Osteoblast (primary cell): ENCODE data around the gene KCNK1. TPM values are rescaled to one million over a fixed set of nuclear protein-coding genes. Genes with fewer than 3 reads are reported as not detected.
"Not testable (repeated sequence)": the region's sequence is repeated elsewhere in the genome, so short reads cannot be mapped to it uniquely, and the experiment has no call there.

Source experiments
- DNase-seq: peaks from one replicate; pipeline ENCODE4 v3.0.0; 2011; ENCODE audit warnings: low spot score, mixed read lengths; ENCODE audit not compliant: insufficient read length; ENCODE audit errors: missing footprints
- H2AFZ ChIP-seq: 2 replicates; pipeline ENCODE4 v1.6.0; 2011; ENCODE audit warnings: mild to moderate bottlenecking, low read length
- H3K27ac ChIP-seq: 2 replicates; pipeline ENCODE4 v1.5.1; 2011; ENCODE audit warnings: mild to moderate bottlenecking, low read depth, low read length, moderate library complexity
- H3K27me3 ChIP-seq: 2 replicates; pipeline ENCODE4 v1.6.0; 2012; ENCODE audit warnings: mild to moderate bottlenecking, control low read depth, inconsistent platforms, low read length, moderate library complexity; ENCODE audit not compliant: insufficient read depth
- H3K36me3 ChIP-seq: 2 replicates; pipeline ENCODE4 v1.5.1; 2011; ENCODE audit warnings: mild to moderate bottlenecking, low read length, control low read depth, moderate library complexity; ENCODE audit not compliant: insufficient read depth
- H3K4me1 ChIP-seq: 2 replicates; pipeline ENCODE4 v1.5.1; 2011; ENCODE audit warnings: mild to moderate bottlenecking, low read length, control low read depth, moderate library complexity; ENCODE audit not compliant: insufficient read depth
- H3K4me2 ChIP-seq: 2 replicates; pipeline ENCODE4 v1.6.0; 2011; ENCODE audit warnings: mild to moderate bottlenecking, low read length; ENCODE audit not compliant: insufficient read depth
- H3K4me3 ChIP-seq: fragments of 200-600 bp; sonication (generic); 3 replicates; pipeline ENCODE4 v1.5.1; 2012; ENCODE audit warnings: mild to moderate bottlenecking, low read length, inconsistent platforms; ENCODE audit not compliant: insufficient read depth
- H3K79me2 ChIP-seq: 2 replicates; pipeline ENCODE4 v1.6.0; 2012; ENCODE audit warnings: mild to moderate bottlenecking, low read length, control low read depth, inconsistent platforms; ENCODE audit not compliant: insufficient read depth
- H3K9me3 ChIP-seq: 2 replicates; pipeline ENCODE4 v1.5.1; 2011; ENCODE audit warnings: low read depth, low read length, control low read depth
- H4K20me1 ChIP-seq: 2 replicates; pipeline ENCODE4 v1.6.0; 2012; ENCODE audit warnings: mild to moderate bottlenecking, low read length, control low read depth; ENCODE audit not compliant: insufficient read depth
- total RNA-seq: library from RNA; depleted of rRNA; stranded (reverse); fragments of >200 nt; gene quantifications from 2 replicates; pipeline ENCODE4 v1.2.3, GENCODE V29; 2012
- TF ChIP-seq, protein P1 (sequence below): IDR thresholded peaks from 2 replicates; pipeline ENCODE4 v1.5.1; 2011; ENCODE audit warnings: mild to moderate bottlenecking, low read depth, low read length, moderate library complexity; ENCODE audit errors: extremely low read depth

KCNK1 gene
- total RNA-seq, 1 donor, result 3.6 TPM

DNA sequence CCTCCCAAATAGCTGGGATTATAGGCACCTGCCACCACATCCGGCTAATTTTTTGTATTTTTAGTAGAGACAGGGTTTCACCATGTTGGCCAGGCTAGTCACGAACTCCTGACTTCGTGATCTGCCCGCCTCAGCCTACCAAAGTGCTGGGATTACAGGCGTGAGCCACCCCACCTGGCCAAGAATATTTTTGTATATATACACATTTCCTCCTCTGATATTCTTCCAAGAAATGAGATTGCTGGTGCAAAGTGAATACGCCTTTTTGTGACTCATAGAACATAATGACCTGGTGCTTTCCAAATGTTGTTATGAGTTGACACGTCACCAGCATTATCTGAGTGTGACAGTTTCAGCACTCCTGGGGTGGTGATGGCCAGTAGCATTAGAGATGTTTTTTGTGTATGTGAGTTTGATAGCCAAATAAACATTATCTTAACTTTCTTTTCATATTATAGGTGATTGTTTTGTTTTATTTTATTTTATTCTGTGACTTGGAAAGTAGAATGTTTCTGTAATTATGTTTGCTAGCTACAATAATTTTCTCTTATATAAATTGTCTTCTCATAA lies 54.9 kb downstream of the KCNK1 start:
- H3K27ac ChIP-seq, result no peak overlapping the region
- no peak overlapping the region for H3K4me2 ChIP-seq
- peak; percentile 29 for DNase-seq
- H3K9me3 ChIP-seq, result no peaks in the 10 kb centered on the region
- H3K4me1 ChIP-seq, result no peaks in the 10 kb centered on the region
- H3K79me2 ChIP-seq, result no peaks in the 10 kb centered on the region
- TF ChIP-seq, protein P1, sequence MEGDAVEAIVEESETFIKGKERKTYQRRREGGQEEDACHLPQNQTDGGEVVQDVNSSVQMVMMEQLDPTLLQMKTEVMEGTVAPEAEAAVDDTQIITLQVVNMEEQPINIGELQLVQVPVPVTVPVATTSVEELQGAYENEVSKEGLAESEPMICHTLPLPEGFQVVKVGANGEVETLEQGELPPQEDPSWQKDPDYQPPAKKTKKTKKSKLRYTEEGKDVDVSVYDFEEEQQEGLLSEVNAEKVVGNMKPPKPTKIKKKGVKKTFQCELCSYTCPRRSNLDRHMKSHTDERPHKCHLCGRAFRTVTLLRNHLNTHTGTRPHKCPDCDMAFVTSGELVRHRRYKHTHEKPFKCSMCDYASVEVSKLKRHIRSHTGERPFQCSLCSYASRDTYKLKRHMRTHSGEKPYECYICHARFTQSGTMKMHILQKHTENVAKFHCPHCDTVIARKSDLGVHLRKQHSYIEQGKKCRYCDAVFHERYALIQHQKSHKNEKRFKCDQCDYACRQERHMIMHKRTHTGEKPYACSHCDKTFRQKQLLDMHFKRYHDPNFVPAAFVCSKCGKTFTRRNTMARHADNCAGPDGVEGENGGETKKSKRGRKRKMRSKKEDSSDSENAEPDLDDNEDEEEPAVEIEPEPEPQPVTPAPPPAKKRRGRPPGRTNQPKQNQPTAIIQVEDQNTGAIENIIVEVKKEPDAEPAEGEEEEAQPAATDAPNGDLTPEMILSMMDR, result no peak
- H3K27me3 ChIP-seq, result no peaks in the 10 kb centered on the region
- H2AFZ ChIP-seq, result no peak overlapping the region
- H3K36me3 ChIP-seq, result no peaks in the 10 kb centered on the region
- H3K4me3 ChIP-seq, result no peak overlapping the region
- no peaks in the 10 kb centered on the region for H4K20me1 ChIP-seq

DNA sequence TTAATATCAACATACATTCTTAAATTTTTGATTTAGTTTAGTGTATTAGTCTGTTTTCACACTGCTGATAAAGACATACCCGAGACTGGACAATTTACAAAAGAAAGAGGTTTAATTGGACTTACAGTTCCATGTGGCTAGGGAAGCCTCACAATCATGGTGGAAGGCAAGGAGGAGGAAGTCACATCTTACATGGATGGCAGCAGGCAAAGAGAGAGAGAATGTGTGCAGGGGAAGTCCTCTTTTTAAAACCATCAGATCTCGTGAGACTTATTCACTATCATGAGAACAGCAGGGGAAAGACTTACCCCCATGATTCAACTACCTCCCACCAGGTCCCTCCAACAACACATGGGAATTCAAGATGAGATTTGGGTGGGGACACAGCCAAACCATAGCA lies 56.5 kb downstream of the KCNK1 start:
- H3K4me1 ChIP-seq, DNase-seq, H3K27ac ChIP-seq, H3K36me3 ChIP-seq, H3K4me3 ChIP-seq, H3K27me3 ChIP-seq, H3K4me2 ChIP-seq, H3K9me3 ChIP-seq, H3K79me2 ChIP-seq, H2AFZ ChIP-seq, H4K20me1 ChIP-seq: not testable (repeated sequence)

DNA sequence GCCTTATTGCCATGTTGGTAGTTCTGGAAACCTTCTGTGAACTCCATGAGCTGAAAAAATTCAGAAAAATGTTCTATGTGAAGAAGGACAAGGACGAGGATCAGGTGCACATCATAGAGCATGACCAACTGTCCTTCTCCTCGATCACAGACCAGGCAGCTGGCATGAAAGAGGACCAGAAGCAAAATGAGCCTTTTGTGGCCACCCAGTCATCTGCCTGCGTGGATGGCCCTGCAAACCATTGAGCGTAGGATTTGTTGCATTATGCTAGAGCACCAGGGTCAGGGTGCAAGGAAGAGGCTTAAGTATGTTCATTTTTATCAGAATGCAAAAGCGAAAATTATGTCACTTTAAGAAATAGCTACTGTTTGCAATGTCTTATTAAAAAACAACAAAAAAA lies 57.4 kb downstream of the KCNK1 start:
- Histone ChIP-seq H3K79me2 (no peaks in the 10 kb centered on the region), H3K36me3 (no peaks in the 10 kb centered on the region), H3K27me3 (no peaks in the 10 kb centered on the region), H3K4me2 (no peak overlapping the region), H3K4me3 (no peak overlapping the region), H2AFZ (no peak overlapping the region), H4K20me1 (no peaks in the 10 kb centered on the region), H3K4me1 (no peaks in the 10 kb centered on the region), H3K27ac (no peak overlapping the region), H3K9me3 (no peaks in the 10 kb centered on the region)
- no peak for DNase-seq
- TF ChIP-seq, protein P1, result no peak

DNA sequence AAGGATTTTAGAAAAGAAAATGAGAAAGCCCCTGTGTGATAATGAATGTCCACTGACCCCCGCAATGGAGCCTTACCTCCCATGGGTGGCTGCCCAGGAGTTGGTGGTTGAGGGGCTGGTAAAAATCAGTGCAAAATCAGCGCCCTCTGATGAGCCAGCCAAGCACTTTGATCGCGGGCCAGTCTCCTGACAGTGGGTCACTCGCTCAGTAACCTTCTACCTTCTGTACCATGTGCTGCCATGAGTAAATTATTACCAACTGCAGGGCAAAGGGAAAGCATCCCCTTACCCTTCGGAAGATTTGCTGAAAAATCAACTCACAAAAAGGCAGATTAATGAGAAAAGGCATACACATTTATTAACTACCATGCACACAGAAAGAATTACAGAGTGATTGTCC lies 58.8 kb downstream of the KCNK1 start:
- no peaks in the 10 kb centered on the region for H3K9me3 ChIP-seq
- TF ChIP-seq, protein P1, result no peak
- H3K36me3 ChIP-seq, result no peaks in the 10 kb centered on the region
- no peak for DNase-seq
- H3K27ac ChIP-seq, result no peak overlapping the region
- no peaks in the 10 kb centered on the region for H3K27me3 ChIP-seq
- H3K4me1 ChIP-seq, result no peaks in the 10 kb centered on the region
- no peaks in the 10 kb centered on the region for H4K20me1 ChIP-seq
- no peak overlapping the region for H3K4me2 ChIP-seq
- no peak overlapping the region for H3K4me3 ChIP-seq
- no peaks in the 10 kb centered on the region for H3K79me2 ChIP-seq
- no peak overlapping the region for H2AFZ ChIP-seq
